ENCODE measurements around the gene CCDC9B.

The CCDC9B gene

DNA sequence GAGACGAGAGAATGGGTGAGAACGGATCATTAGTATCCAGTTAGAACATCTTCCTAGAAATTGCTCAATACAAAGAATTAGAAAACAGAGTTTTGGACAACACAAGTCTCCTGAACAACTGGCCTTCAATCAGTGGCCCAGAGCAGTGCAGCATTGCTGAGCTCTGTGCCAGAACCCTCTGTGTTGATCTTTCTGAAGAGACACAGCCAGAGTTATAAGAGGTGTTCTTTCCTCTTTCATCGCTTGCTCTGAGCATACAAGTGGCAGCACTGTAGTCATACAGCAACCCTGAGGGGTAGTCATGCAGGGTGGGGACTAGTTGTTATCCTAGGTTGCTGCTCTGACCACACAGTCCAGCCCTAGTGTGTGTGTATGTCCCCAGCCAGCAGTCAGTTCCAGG is 45.7 kb upstream of the CCDC9B start:
- Histone ChIP-seq H3K9ac (ENCODE audit: low read depth, low read length) (no peak overlapping the region), H3K36me3 (ENCODE audit: insufficient read depth, low read length) (peaks cover 60% of the 10 kb centered on the region), H3K4me1 (ENCODE audit: insufficient read depth, low read length) (peaks cover 25% of the 10 kb centered on the region), H3K4me2 (ENCODE audit: insufficient read depth, low read length) (no peak overlapping the region), H4K20me1 (ENCODE audit: insufficient read depth, low read length) (peaks cover 8% of the 10 kb centered on the region; the same call in 1 of the 2 replicates), H3K79me2 (ENCODE audit: insufficient read depth, low read length) (peaks cover 39% of the 10 kb centered on the region), H3K27me3 (ENCODE audit: insufficient read depth, low read length, poor library complexity) (no peaks in the 10 kb centered on the region), H3K9me3 (ENCODE audit: insufficient read depth, low read length, severe bottlenecking) (no peaks in the 10 kb centered on the region), H3K4me3 (ENCODE audit: low read depth in 1 of 2, low read length in 2 of 2) (no peak overlapping the region), H2AFZ (ENCODE audit: low read depth, low read length) (no peak overlapping the region), H3K27ac (ENCODE audit: low read length) (no peak overlapping the region)
- TF ChIP-seq, protein P1, sequence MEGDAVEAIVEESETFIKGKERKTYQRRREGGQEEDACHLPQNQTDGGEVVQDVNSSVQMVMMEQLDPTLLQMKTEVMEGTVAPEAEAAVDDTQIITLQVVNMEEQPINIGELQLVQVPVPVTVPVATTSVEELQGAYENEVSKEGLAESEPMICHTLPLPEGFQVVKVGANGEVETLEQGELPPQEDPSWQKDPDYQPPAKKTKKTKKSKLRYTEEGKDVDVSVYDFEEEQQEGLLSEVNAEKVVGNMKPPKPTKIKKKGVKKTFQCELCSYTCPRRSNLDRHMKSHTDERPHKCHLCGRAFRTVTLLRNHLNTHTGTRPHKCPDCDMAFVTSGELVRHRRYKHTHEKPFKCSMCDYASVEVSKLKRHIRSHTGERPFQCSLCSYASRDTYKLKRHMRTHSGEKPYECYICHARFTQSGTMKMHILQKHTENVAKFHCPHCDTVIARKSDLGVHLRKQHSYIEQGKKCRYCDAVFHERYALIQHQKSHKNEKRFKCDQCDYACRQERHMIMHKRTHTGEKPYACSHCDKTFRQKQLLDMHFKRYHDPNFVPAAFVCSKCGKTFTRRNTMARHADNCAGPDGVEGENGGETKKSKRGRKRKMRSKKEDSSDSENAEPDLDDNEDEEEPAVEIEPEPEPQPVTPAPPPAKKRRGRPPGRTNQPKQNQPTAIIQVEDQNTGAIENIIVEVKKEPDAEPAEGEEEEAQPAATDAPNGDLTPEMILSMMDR (IDR thresholded peaks at IDR 0.05; ENCODE audit: borderline replicate concordance, extremely low read depth, low read length, poor library complexity, severe bottlenecking), result no peak
- TF ChIP-seq EZH2 (IDR thresholded peaks at IDR 0.05; ENCODE audit: borderline replicate concordance, low read depth, low read length, severe bottlenecking), result no peak
- ATAC-seq (ENCODE audit: insufficient read depth, low read depth) (no peak), DNase-seq (no peak)

DNA sequence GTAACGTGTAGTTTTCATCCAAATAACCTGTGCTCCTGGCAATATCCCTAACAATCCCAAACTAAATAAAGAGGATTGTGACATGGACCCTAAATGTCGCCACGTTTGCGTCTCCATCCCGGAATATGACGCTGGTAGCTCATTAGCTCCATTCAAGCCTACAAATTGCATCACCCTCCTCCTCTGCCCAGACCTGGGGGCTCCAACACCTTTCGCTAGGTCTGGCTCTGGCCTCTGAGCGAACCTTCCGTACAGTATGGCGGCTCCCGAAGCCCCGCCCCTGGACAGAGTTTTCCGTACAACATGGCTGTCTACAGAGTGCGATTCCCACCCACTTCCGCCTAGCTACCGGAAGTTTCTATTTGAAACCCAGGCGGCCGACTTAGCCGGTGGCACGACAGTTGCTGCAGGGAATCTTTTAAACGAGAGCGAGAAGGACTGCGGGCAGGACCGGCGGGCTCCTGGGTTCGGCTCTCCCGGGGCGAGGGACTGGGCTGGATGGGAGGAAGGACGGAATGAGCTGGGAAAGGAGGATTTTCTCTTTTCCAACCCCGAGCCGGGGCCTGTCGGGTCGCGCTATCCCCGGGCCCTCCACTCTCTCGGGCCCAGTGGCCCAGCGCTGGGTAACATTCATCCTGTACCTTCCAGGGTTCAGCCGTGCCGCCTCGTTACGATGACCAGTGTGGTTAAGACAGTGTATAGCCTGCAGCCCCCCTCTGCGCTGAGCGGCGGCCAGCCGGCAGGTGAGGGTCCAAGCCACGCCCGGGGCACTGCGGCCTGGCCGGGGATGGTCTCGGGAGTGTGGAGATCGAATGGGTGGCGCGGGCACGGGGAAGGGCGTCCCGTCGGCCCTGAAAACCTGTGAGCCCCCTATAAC is 42.1 kb upstream of the CCDC9B start, which contains the start of gene KNSTRN:
KNSTRN (plus strand) TSS at position 142 of the 877 bp plus-strand sequence; CDS start at position 257, 115 bp downstream.
- H3K27me3 ChIP-seq (ENCODE audit: insufficient read depth, low read length, poor library complexity), result no peaks in the 10 kb centered on the region
- ATAC-seq (ENCODE audit: insufficient read depth, low read depth) (peak; percentile 99), DNase-seq (peak; percentile 92)
- H3K27ac ChIP-seq (ENCODE audit: low read length), result peak within 1 kb of the TSS; percentile 81
- peaks cover 33% of the 10 kb centered on the region for H3K36me3 ChIP-seq (ENCODE audit: insufficient read depth, low read length)
- H3K4me1 ChIP-seq (ENCODE audit: insufficient read depth, low read length), result peaks cover 25% of the 10 kb centered on the region
- H4K20me1 ChIP-seq (ENCODE audit: insufficient read depth, low read length), result peaks cover 8% of the 10 kb centered on the region; the same call in 1 of the 2 replicates
- TF ChIP-seq, protein P1 (IDR thresholded peaks at IDR 0.05; ENCODE audit: borderline replicate concordance, extremely low read depth, low read length, poor library complexity, severe bottlenecking), result no peak
- TF ChIP-seq EZH2 (IDR thresholded peaks at IDR 0.05; ENCODE audit: borderline replicate concordance, low read depth, low read length, severe bottlenecking), result no peak
- no peaks in the 10 kb centered on the region for H3K9me3 ChIP-seq (ENCODE audit: insufficient read depth, low read length, severe bottlenecking)
- H3K4me2 ChIP-seq (ENCODE audit: insufficient read depth, low read length), result peak within 1 kb of the TSS; percentile 72
- H3K4me3 ChIP-seq (ENCODE audit: low read depth in 1 of 2, low read length in 2 of 2), result peak within 1 kb of the TSS; percentile 56 to 65; a peak in 3 of 4 replicates
- peak within 1 kb of the TSS; percentile 77 for H3K9ac ChIP-seq (ENCODE audit: low read depth, low read length)
- peak within 1 kb of the TSS; percentile 98 for H2AFZ ChIP-seq (ENCODE audit: low read depth, low read length)
- H3K79me2 ChIP-seq (ENCODE audit: insufficient read depth, low read length), result peaks cover 39% of the 10 kb centered on the region

DNA sequence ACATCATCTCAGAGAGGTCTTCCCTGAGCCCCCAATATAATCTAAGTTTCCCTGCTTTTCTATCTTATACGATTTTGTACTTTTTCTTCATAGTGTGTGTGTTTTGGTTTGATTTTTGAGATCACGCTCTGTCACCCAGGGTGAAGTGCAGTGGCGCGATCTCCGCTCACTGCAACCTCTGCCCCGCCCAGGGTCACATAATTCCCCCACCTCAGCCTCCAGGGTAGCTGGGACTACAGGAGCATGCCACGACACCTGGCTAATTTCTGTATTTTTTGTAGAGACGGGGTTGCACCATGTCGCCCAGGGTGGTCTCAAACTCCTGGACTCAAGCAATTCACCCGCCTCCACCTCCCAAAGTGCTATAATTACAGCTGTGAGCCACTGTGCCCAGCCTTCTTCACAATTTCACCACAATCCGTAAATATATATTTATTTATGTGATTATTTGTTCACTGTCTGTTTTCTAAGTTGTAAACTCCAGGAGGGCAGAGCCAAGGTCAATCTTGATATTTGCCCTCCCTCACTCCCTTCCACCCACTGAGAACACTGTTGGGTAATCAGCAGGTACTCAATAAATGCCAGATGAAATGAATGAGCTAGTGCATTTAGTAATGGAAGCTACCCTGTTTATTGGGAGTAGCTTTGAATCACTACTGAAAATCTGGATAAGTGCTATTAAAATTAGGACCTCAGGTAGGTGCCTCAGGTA is 41.2 kb upstream of the CCDC9B start:
- Histone ChIP-seq H2AFZ (ENCODE audit: low read depth, low read length) (peak overlapping the region; percentile 98), H3K27ac (ENCODE audit: low read length) (peak overlapping the region; percentile 59; the same call in 1 of the 2 replicates), H3K27me3 (ENCODE audit: insufficient read depth, low read length, poor library complexity) (no peaks in the 10 kb centered on the region), H4K20me1 (ENCODE audit: insufficient read depth, low read length) (peaks cover 8% of the 10 kb centered on the region; the same call in 1 of the 2 replicates), H3K9ac (ENCODE audit: low read depth, low read length) (no peak overlapping the region; the same call in 1 of the 2 replicates), H3K4me3 (ENCODE audit: low read depth in 1 of 2, low read length in 2 of 2) (peak overlapping the region in 1 of 2 experiments; percentile 65; a peak in 2 of 4 replicates), H3K4me1 (ENCODE audit: insufficient read depth, low read length) (peaks cover 25% of the 10 kb centered on the region), H3K36me3 (ENCODE audit: insufficient read depth, low read length) (peaks cover 25% of the 10 kb centered on the region), H3K9me3 (ENCODE audit: insufficient read depth, low read length, severe bottlenecking) (no peaks in the 10 kb centered on the region), H3K4me2 (ENCODE audit: insufficient read depth, low read length) (peak overlapping the region; percentile 50; the same call in 1 of the 2 replicates), H3K79me2 (ENCODE audit: insufficient read depth, low read length) (peaks cover 36% of the 10 kb centered on the region)
- ATAC-seq (ENCODE audit: insufficient read depth, low read depth) (no peak), DNase-seq (no peak)
- TF ChIP-seq, protein P1 (IDR thresholded peaks at IDR 0.05; ENCODE audit: borderline replicate concordance, extremely low read depth, low read length, poor library complexity, severe bottlenecking), result no peak
- no peak for TF ChIP-seq EZH2 (IDR thresholded peaks at IDR 0.05; ENCODE audit: borderline replicate concordance, low read depth, low read length, severe bottlenecking)

All from DND-41 (cell line).